ENCODE measurements around the gene OVCH1.
"Not testable (repeated sequence)": the region's sequence is repeated elsewhere in the genome, so short reads cannot be mapped to it uniquely, and the experiment has no call there.

Gene OVCH1

DNA sequence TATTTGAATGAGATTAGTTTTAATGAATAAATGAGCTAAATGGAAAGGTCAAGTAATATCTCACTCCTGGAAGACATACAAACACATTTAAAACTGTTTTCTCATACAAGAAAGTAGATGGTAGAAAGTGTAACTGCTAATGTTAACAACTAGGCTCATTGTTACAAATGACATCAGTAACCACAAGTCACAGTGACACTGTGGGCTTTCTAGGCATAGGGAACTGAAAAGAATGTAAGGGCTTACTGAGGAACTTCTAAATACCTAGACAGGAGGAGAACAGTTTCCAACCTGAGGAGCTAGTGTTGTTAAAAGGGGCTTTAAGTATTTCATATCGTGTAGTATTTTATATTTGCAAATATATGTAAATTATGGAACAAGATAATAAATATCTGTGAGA is 99.0 kb downstream of the OVCH1 start:
- POLR2A ChIA-PET: no interaction called here
- CTCF ChIA-PET: no interaction called here
- TF ChIP-seq, protein P1, sequence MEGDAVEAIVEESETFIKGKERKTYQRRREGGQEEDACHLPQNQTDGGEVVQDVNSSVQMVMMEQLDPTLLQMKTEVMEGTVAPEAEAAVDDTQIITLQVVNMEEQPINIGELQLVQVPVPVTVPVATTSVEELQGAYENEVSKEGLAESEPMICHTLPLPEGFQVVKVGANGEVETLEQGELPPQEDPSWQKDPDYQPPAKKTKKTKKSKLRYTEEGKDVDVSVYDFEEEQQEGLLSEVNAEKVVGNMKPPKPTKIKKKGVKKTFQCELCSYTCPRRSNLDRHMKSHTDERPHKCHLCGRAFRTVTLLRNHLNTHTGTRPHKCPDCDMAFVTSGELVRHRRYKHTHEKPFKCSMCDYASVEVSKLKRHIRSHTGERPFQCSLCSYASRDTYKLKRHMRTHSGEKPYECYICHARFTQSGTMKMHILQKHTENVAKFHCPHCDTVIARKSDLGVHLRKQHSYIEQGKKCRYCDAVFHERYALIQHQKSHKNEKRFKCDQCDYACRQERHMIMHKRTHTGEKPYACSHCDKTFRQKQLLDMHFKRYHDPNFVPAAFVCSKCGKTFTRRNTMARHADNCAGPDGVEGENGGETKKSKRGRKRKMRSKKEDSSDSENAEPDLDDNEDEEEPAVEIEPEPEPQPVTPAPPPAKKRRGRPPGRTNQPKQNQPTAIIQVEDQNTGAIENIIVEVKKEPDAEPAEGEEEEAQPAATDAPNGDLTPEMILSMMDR (IDR thresholded peaks at IDR 0.05; ENCODE audit: insufficient read depth, low read length, missing control alignments): no peak
- DNase-seq (ENCODE audit: low read depth, low spot score): no peak
- H3K4me3 ChIP-seq (ENCODE audit: low read depth, low read length): no peak overlapping the region

DNA sequence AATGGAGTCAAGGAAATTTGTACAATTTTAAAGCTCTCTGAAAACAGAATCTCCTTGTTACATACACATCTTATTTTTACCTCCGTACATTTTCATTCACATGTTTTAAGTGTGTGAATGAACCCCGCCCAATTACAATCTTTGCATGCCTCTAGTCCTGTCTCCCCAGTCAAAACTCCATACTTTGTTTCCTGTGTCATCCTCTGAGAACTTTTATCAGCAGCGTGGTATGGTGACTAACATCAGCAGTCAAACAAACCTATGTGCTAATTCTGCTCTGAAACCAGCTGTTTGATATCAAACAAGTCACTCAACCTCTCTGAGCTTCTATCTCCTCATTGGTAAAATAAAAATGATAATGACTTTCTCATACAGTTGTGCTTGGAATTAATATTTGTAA is 100.7 kb downstream of the OVCH1 start:
- ChIA-PET CTCF (no interaction called here), POLR2A (no interaction called here)
- TF ChIP-seq, protein P1 (IDR thresholded peaks at IDR 0.05; ENCODE audit: insufficient read depth, low read length, missing control alignments): no peak
- DNase-seq (ENCODE audit: low read depth, low spot score): peak; percentile 2
- no peak overlapping the region for H3K4me3 ChIP-seq (ENCODE audit: low read depth, low read length)

DNA sequence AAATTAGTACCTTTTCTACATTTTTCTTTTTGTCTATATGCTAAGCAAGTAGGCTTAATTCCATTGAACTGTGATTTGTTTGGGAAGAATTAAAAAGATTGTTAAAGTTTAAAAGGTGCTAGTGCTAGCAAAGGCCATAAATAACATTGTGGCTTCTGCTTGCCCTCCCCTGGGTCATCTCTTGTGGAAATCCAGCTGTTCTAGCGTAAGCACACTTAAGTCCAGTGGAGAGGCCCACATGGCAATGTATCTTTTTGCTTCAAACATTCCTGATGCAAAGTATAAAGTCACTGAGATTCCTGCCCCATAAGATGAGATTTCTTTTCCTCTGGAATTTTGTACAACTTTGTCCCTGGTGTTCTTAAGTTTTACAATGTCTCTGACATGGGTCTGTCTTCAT is 102.1 kb downstream of the OVCH1 start:
- DNase-seq (ENCODE audit: low read depth, low spot score): no peak
- no peak overlapping the region for H3K4me3 ChIP-seq (ENCODE audit: low read depth, low read length)
- CTCF ChIA-PET: no interaction called here
- TF ChIP-seq, protein P1 (IDR thresholded peaks at IDR 0.05; ENCODE audit: insufficient read depth, low read length, missing control alignments): no peak
- POLR2A ChIA-PET: no interaction called here

DNA sequence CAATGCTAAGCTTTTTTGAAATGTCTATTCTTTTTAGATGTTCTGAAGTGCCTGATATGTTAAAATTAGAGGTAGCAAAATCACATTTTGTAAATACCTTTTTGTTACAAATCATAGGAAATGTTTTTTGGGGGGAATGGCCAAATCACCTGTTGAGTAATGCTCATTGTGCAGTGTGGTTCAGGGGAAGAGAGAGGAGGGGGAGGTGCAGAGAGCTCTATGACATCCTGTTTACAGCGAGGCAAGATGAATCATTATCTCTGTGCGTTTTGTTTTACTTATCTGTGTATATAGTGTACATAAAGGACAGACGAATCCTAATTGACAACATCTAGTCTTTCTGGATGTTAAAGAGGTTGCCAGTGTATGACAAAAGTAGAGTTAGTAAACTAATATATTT is 107.1 kb downstream of the OVCH1 start:
- DNase-seq (ENCODE audit: low read depth, low spot score); CTCF ChIA-PET; POLR2A ChIA-PET; H3K4me3 ChIP-seq (ENCODE audit: low read depth, low read length): not testable (repeated sequence)

DNA sequence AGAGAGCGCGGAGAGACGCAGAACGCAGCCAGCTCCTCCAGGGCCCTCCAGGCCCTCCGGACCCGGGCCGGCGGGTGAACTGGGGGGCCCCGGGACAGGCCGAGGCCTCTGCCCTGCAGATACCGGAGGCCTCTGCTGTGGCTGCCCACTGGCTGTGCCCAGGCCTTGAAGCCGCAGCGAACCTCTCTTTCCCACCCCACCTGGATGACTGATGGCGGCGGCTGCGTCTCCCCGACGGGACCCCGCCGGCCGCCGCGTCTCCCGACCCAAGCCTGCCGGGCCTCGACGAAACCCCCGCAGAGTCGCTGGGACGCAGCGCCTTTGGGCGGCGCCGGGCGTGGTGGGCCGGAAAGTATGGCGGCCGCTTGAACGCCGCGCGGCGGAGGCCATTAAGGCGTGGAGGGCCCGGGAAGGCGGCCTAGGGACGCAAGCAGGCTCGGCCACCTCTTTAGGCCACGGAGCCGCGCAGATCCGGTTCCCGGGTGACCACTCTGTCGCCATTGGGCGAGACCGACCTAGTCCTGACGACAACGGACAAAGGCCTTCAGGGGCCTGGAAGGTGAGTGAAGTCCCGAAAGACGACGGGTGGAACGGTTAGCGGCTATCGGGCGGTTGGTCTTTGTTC is 108.1 kb downstream of the OVCH1 start:
- ChIA-PET POLR2A (no interaction called here), CTCF (no interaction called here)
- TF ChIP-seq, protein P1 (IDR thresholded peaks at IDR 0.05; ENCODE audit: insufficient read depth, low read length, missing control alignments): no peak
- H3K4me3 ChIP-seq (ENCODE audit: low read depth, low read length): no peak overlapping the region
- DNase-seq (ENCODE audit: low read depth, low spot score): no peak

DNA sequence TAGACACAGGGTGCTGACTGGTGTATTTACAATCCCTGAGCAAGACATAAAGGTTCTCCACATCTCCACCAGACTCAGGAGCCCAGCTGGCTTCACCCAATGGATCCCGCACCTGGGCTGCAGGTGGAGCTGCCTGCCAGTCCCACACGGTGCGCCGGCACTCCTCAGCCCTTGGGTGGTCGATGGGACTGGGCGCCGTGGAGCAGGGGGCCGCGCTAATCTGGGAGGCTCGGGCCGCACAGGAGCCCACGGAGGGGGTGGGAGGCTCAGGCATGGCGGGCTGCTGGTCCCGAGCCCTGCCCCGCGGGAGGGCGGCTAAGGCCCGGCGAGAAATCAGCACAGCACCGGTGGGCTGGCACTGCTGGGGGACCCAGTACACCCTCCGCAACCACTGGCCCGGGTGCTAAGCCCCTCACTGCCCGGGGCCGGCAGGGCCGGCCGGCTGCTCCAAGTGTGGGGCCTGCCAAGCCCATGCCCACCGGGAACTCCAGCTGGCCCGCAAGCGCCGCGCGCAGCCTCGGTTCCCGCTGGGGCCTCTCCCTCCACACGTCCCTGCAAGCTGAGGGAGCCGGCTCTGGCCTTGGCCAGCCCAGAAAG is 111.3 kb downstream of the OVCH1 start:
- POLR2A ChIA-PET; DNase-seq (ENCODE audit: low read depth, low spot score); CTCF ChIA-PET; H3K4me3 ChIP-seq (ENCODE audit: low read depth, low read length): not testable (repeated sequence)

DNA sequence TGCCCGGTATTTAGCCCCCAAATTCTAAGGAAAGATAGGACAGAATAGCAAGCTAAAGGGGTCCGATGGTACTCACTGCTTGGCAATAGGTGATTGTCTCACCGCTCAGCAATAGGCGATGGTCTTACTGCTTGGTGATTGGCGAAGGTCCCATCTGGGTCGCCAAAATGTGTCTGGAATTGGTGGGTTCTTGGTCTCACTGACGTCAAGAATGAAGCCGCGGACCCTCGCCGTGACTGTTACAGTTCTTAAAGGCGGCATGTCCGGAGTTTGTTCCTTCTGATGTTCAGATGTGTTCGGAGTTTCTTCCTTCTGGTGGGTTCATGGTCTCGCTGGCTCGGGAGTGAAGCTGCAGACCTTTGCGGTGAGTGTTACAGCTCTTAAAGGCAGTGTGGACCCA is 112.3 kb downstream of the OVCH1 start:
- POLR2A ChIA-PET; DNase-seq (ENCODE audit: low read depth, low spot score); H3K4me3 ChIP-seq (ENCODE audit: low read depth, low read length); CTCF ChIA-PET: not testable (repeated sequence)

DNA sequence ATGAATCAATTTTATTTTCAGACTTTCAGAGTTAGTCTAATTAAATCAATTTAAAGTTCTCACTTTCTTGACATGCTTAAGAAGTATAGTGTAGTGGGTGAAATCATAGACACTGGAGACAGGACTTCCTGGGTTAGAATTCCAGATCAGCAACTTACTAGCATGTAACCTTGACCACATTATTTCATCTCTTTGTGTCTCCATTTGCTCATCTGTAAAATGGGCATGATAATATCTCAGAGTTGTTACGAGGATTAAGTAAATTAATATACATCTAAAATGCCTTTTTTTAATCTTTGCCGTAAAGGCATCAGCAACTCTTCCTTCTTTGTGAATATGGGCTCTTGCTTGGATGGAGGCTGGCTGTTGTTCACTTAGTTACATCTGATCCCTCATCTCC is 115.2 kb downstream of the OVCH1 start:
- ChIA-PET CTCF (no interaction called here), POLR2A (no interaction called here)
- no peak for DNase-seq (ENCODE audit: low read depth, low spot score)
- H3K4me3 ChIP-seq (ENCODE audit: low read depth, low read length): no peak overlapping the region
- TF ChIP-seq, protein P1 (IDR thresholded peaks at IDR 0.05; ENCODE audit: insufficient read depth, low read length, missing control alignments): no peak
